Small intestine (tissue), 16 donors: ENCODE data around the gene OR2AT4. TPM values are rescaled to one million over a fixed set of nuclear protein-coding genes. Genes with fewer than 3 reads are reported as not detected.

Source experiments
- DNase-seq, 2 donors: peaks; one replicate each; pipeline versions ENCODE4 v3.0.0 to v3.0.0-alpha.2; 2013
- FAIRE-seq: peaks from 2 replicates; lab custom pipeline; 2012; peaks lifted over from hg19 to GRCh38; lab: Jason Lieb, UNC
- H3K27ac ChIP-seq, 3 donors: one replicate each; pipeline ENCODE4 v1.5.1; 2013; ENCODE audit warnings: low read length in 2 of 3, mild to moderate bottlenecking in 2 of 3, control low read depth in 1 of 3, inconsistent platforms in 1 of 3, low read depth in 1 of 3, moderate library complexity in 1 of 3
- H3K27me3 ChIP-seq, 3 donors: one replicate each; pipeline ENCODE4 v1.6.1; 2013; ENCODE audit warnings: low read length in 3 of 3, inconsistent platforms in 1 of 3; ENCODE audit not compliant: control insufficient read depth in 3 of 3, insufficient read depth in 3 of 3
- H3K36me3 ChIP-seq, 3 donors: one replicate each; pipeline ENCODE4 v1.6.1; 2013; ENCODE audit warnings: low read length in 3 of 3, inconsistent platforms in 1 of 3, low read depth in 1 of 3, mild to moderate bottlenecking in 1 of 3, moderate library complexity in 1 of 3; ENCODE audit not compliant: control insufficient read depth in 3 of 3, insufficient read depth in 2 of 3
- H3K4me1 ChIP-seq, 3 donors: one replicate each; pipeline ENCODE4 v1.6.1; 2013; ENCODE audit warnings: low read length in 2 of 3, inconsistent platforms in 1 of 3, low read depth in 1 of 3, mild to moderate bottlenecking in 1 of 3, moderate library complexity in 1 of 3; ENCODE audit not compliant: control insufficient read depth in 3 of 3, insufficient read depth in 2 of 3
- H3K4me3 ChIP-seq, 3 donors: one replicate each; pipeline ENCODE4 v1.5.1; 2013; ENCODE audit warnings: low read length in 3 of 3, control low read depth in 1 of 3, inconsistent platforms in 1 of 3, low read depth in 1 of 3, mild to moderate bottlenecking in 1 of 3, moderate library complexity in 1 of 3
- H3K9me3 ChIP-seq, 2 donors: one replicate each; pipeline ENCODE4 v1.6.1; 2013; ENCODE audit warnings: low read depth in 1 of 2, low read length in 1 of 2; ENCODE audit not compliant: control insufficient read depth in 2 of 2, insufficient read depth in 1 of 2
- WGBS, 3 donors: extraction: QIAGEN DNeasy Blood & Tissue Kit; methylation state at CpG; one replicate each; pipeline ENCODE4 v1.1.7; 2013; 5-methylcytosine and 5-hydroxymethylcytosine counted together
- long read RNA-seq, 10 donors: transcript quantifications; one replicate each; lab custom pipeline, GENCODE V29; 2026
- polyA plus RNA-seq, 4 donors: library from polyadenylated mRNA; stranded (reverse) in 3 of 4; unstranded in 1 of 4; fragments of 200-250 nt in 3 of 4; fragments of 120-200 nt in 1 of 4; gene quantifications; one replicate each; pipeline versions ENCODE4 v1.2.1 to v1.2.3, GENCODE V29; 2013
- donor health status: healthy with polysubstance abuse.
- donor health status: control.
- donor health status: control.
- donor health status: Bipolar disorder and iron deficiency.
- donor health status: healthy.

The OR2AT4 gene
- 1 to 10 TPM in 1 of 4 donors, not detected in 3; 2.5 TPM for polyA plus RNA-seq
- long read RNA-seq, donor 1, full-length matches to known transcripts, result 7 of 7 reads
- long read RNA-seq, donor 1, partial matches to known transcripts, result 0 of 7 reads
- long read RNA-seq, donor 1, other reads (novel, unspliced or antisense), result 0 of 7 reads
- long read RNA-seq, donor 2, full-length matches to known transcripts, result 3 of 3 reads
- long read RNA-seq, donor 2, partial matches to known transcripts, result 0 of 3 reads
- long read RNA-seq, donor 2, other reads (novel, unspliced or antisense), result 0 of 3 reads
- long read RNA-seq, donor 3, partial matches to known transcripts, result 0 of 1 reads
- long read RNA-seq, donor 3, other reads (novel, unspliced or antisense), result 0 of 1 reads
- long read RNA-seq, donor 4, result 0 reads
- long read RNA-seq, donor 5, result 0 reads
- long read RNA-seq, donor 6, full-length matches to known transcripts, result 2 of 2 reads
- long read RNA-seq, donor 6, partial matches to known transcripts, result 0 of 2 reads
- long read RNA-seq, donor 6, other reads (novel, unspliced or antisense), result 0 of 2 reads
- long read RNA-seq, donor 7, result 0 reads
- long read RNA-seq, donor 8, result 0 reads
- long read RNA-seq, donor 9, result 0 reads
- long read RNA-seq, donor 10, result 0 reads

- Histone ChIP-seq H3K4me1 (peaks cover 0 to 11% (median 0%) of the 10 kb centered on the region in 3 donors), H3K36me3 (no peaks in the 10 kb centered on the region), H3K4me3 (no peak within 1 kb of the TSS), H3K27me3 (peaks cover 0 to 4% (median 0%) of the 10 kb centered on the region in 3 donors), H3K9me3 (no peaks in the 10 kb centered on the region), H3K27ac (peak within 1 kb of the TSS in 1 of 3 donors; percentile 41)
- FAIRE-seq, result no peak
- peak in 1 of 2 donors; percentile 80 for DNase-seq
- 67 to 77% (median 71%) methylated on average over 9 of the region's 9 CpGs for WGBS, 3 donors
These were observed at the start of gene OR2AT4 for GRCh38 chr11:75096456-75097172. Gene OR2AT4, minus strand, starts transcription at chr11:75096876.

DNA sequence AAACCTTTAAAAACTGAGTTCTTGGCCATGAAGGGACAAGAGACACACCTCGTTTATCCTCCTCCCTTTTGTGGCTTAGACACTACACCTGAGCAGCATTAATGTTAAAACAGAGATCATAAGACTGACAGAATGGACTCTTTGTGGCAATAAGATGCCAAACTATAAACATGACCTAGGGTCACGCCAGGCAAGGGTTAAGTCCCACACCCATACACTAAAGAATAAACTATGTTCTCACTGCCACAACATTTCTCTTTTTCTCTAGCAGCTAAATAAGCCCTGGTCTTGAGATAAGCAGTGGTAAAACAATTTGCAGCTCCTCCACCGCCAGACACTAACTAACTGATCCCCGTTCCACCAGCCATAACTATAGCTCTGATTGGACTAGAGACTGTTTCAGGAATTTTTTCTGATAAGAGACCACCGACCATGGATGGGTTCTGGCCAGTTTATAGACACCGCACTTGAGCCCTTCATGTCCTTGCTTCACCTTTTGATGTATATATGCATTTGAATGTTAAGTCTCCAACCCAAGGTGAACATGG lies 49.4 kb upstream of the OR2AT4 start:
- Histone ChIP-seq H3K4me1 (peaks cover 0 to 62% (median 4%) of the 10 kb centered on the region in 3 donors), H3K27ac (peak overlapping the region in 1 of 3 donors; percentile 84), H3K9me3 (no peaks in the 10 kb centered on the region), H3K4me3 (no peak overlapping the region), H3K36me3 (no peaks in the 10 kb centered on the region), H3K27me3 (no peaks in the 10 kb centered on the region)
- WGBS, 3 donors, result 16 to 54% (median 41%) methylated on average over 6 of the region's 6 CpGs
- FAIRE-seq, result no peak
- DNase-seq, result peak; percentile 55 to 79

- peak overlapping the region in 1 of 3 donors; percentile 84 for H3K27ac ChIP-seq
- no peak for DNase-seq
- H3K36me3 ChIP-seq, result no peaks in the 10 kb centered on the region
- H3K27me3 ChIP-seq, result no peaks in the 10 kb centered on the region
- 58 to 78% (median 60%) methylated on average over 9 of the region's 9 CpGs for WGBS, 3 donors
- no peak overlapping the region for H3K4me3 ChIP-seq
- H3K4me1 ChIP-seq, result peaks cover 0 to 56% (median 2%) of the 10 kb centered on the region in 3 donors
- no peaks in the 10 kb centered on the region for H3K9me3 ChIP-seq
- no peak for FAIRE-seq
These were observed 48.7 kb upstream of the OR2AT4 start for GRCh38 chr11:75145196-75145971.

DNA sequence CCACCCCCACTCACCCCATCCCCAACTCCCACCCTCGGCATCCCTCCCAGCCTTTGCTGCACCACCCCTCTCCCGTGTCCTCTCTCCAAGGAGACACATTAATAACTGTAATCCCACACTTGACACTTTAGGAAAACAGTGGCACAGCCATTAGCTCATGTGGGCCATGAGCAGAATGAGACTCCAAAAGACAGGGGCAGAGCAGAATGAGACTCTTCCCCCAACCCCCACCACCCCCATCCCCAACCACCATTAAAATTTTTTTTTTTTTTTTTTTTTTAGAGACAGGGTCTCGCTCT lies 48.0 kb upstream of the OR2AT4 start:
- H3K27me3 ChIP-seq, result no peaks in the 10 kb centered on the region
- H3K27ac ChIP-seq, result no peak overlapping the region
- 36 to 38% (median 37%) methylated on average over 3 of the region's 3 CpGs for WGBS, 3 donors
- DNase-seq (no peak), FAIRE-seq (no peak)
- H3K36me3 ChIP-seq, result no peaks in the 10 kb centered on the region
- H3K4me3 ChIP-seq, result no peak overlapping the region
- no peaks in the 10 kb centered on the region for H3K9me3 ChIP-seq
- H3K4me1 ChIP-seq, result peaks cover 0 to 48% (median 0%) of the 10 kb centered on the region in 3 donors

DNA sequence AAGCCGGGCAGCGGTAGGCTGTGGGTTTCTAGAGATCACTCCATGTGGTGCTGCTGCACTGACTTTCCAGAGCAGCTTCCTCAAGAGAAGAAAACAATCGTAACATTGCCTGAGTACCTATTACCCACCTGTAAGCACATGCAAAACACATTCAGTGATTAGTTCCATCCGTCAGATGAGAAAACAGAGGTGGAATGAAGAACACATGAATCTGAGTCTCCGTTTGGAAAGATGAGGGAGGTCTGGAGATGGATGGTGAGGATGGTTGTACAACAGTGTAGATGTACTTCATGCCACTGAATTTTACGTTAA lies 46.7 kb upstream of the OR2AT4 start:
- WGBS, 3 donors, result 43 to 59% (median 46%) methylated on average over 6 of the region's 6 CpGs
- Histone ChIP-seq H3K4me1 (peaks cover 0 to 36% (median 0%) of the 10 kb centered on the region in 3 donors), H3K4me3 (no peak overlapping the region), H3K9me3 (no peaks in the 10 kb centered on the region), H3K36me3 (no peaks in the 10 kb centered on the region), H3K27me3 (no peaks in the 10 kb centered on the region), H3K27ac (peak overlapping the region in 1 of 3 donors; percentile 37)
- FAIRE-seq (no peak), DNase-seq (no peak)

GRCh38 chr11:75142714-75143419 lies 46.2 kb upstream of the OR2AT4 start:
- H3K4me3 ChIP-seq, result no peak overlapping the region
- H3K27me3 ChIP-seq, result no peaks in the 10 kb centered on the region
- no peaks in the 10 kb centered on the region for H3K36me3 ChIP-seq
- DNase-seq, result peak; percentile 62 to 67
- H3K9me3 ChIP-seq, result no peaks in the 10 kb centered on the region
- no peak for FAIRE-seq
- peak overlapping the region in 1 of 3 donors; percentile 37 for H3K27ac ChIP-seq
- WGBS, 3 donors, result 39 to 45% (median 41%) methylated on average over 10 of the region's 10 CpGs
- peaks cover 0 to 31% (median 0%) of the 10 kb centered on the region in 3 donors for H3K4me1 ChIP-seq

GRCh38 chr11:75141166-75141565 lies 44.5 kb upstream of the OR2AT4 start:
- H3K36me3 ChIP-seq, result no peaks in the 10 kb centered on the region
- DNase-seq, result no peak
- FAIRE-seq, result no peak
- no peak overlapping the region for H3K4me3 ChIP-seq
- WGBS, 3 donors, result 57 to 61% (median 58%) methylated on average over 6 of the region's 6 CpGs
- H3K27me3 ChIP-seq, result peaks cover 0 to 4% (median 0%) of the 10 kb centered on the region in 3 donors
- peaks cover 0 to 14% (median 0%) of the 10 kb centered on the region in 3 donors for H3K4me1 ChIP-seq
- H3K27ac ChIP-seq, result no peak overlapping the region
- no peaks in the 10 kb centered on the region for H3K9me3 ChIP-seq
